GM19240 (cell line): ENCODE measurements around the gene CD33.
"Not testable (repeated sequence)": the region's sequence is repeated elsewhere in the genome, so short reads cannot be mapped to it uniquely, and the experiment has no call there.

Source experiments
- DNase-seq: peaks from one replicate; pipeline ENCODE4 v3.0.0; 2011; ENCODE audit warnings: low spot score; ENCODE audit not compliant: insufficient read length

CD33 gene

GRCh38 chr19:51210191-51210784, 14.6 kb upstream of the CD33 start:
- no peak for DNase-seq

GRCh38 chr19:51210874-51211361, 14.0 kb upstream of the CD33 start:
- not testable (repeated sequence) for DNase-seq

GRCh38 chr19:51211833-51212232, 13.0 kb upstream of the CD33 start:
- no peak for DNase-seq

- no peak for DNase-seq
Observed at GRCh38 chr19:51219307-51219706, 5.6 kb upstream of the CD33 start.

GRCh38 chr19:51219971-51220370, 4.9 kb upstream of the CD33 start:
- DNase-seq: no peak

- no peak for DNase-seq
Observed at GRCh38 chr19:51220996-51221395, 3.9 kb upstream of the CD33 start.

GRCh38 chr19:51224163-51224641, 678 bp upstream of the CD33 start:
- DNase-seq: no peak

- no peak for DNase-seq
Observed at GRCh38 chr19:51226067-51226466, 1.2 kb downstream of the CD33 start.

GRCh38 chr19:51227326-51227725, 2.4 kb downstream of the CD33 start:
- DNase-seq: no peak

- no peak for DNase-seq
Observed at GRCh38 chr19:51227966-51228365, 3.1 kb downstream of the CD33 start.

- no peak for DNase-seq
Observed at GRCh38 chr19:51240866-51241265, 16.0 kb downstream of the CD33 start.

- DNase-seq: no peak
Observed at GRCh38 chr19:51242881-51243630, 18.2 kb downstream of the CD33 start.

- DNase-seq: no peak
Observed at GRCh38 chr19:51246164-51246552, 21.3 kb downstream of the CD33 start.

- DNase-seq: no peak
Observed at GRCh38 chr19:51247972-51248590, 23.2 kb downstream of the CD33 start.

GRCh38 chr19:51250786-51251467, 26.0 kb downstream of the CD33 start, which contains the start of gene SIGLECL1:
Gene SIGLECL1 (plus strand): TSS chr19:51251080. CDS start chr19:51264073, 12,993 bp downstream.
- DNase-seq: no peak

- no peak for DNase-seq
Observed at GRCh38 chr19:51251468-51251820, 26.6 kb downstream of the CD33 start.

- DNase-seq: no peak
Observed at GRCh38 chr19:51252306-51253079, 27.6 kb downstream of the CD33 start.

- no peak for DNase-seq
Observed at GRCh38 chr19:51253088-51253806, 28.4 kb downstream of the CD33 start.

GRCh38 chr19:51256155-51256625, 31.3 kb downstream of the CD33 start:
- DNase-seq: no peak

- DNase-seq: no peak
Observed at GRCh38 chr19:51257471-51257870, 32.6 kb downstream of the CD33 start.
